HCT116 (cell line): ENCODE data around the gene TXNRD3. TPM values are rescaled to one million over a fixed set of nuclear protein-coding genes. Genes with fewer than 3 reads are reported as not detected.
"Not testable (repeated sequence)": the region's sequence is repeated elsewhere in the genome, so short reads cannot be mapped to it uniquely, and the experiment has no call there.

Experiments used
- ATAC-seq: fragments of 200-7000 bp; cut with Tn5 transposase; 2 replicates; pipeline ENCODE4 v1.9.1; 2020; ENCODE audit warnings: mild to moderate bottlenecking, moderate library complexity
- BruUV-seq: library from RNA; stranded (reverse); fragments of 400-500 nt; replicated peaks from 2 replicates; lab custom pipeline; 2021; lab: Mats Ljungman, UMichigan
- CTCF ChIA-PET: fragments of 300-600 bp; sonication (Branson Sonifier 250); formaldehyde crosslinking; loops from one replicate; lab custom pipeline; 2021; ENCODE audit warnings: antibody characterized with exemption; lab: Charles Lee
- POLR2A ChIA-PET: fragments of 300-600, 350-600 bp; sonication (Branson Sonifier 250); formaldehyde crosslinking; loops from one replicate; lab custom pipeline; 2021; ENCODE audit warnings: antibody characterized with exemption; lab: Charles Lee
- RAD21 ChIA-PET, 2 experiments: fragments of 300-600 bp; sonication (Branson Sonifier 250); formaldehyde crosslinking; loops; one replicate each; lab custom pipeline; 2023; ENCODE audit warnings: low total read pairs in 2 of 2; ENCODE audit not compliant: uncharacterized antibody in 2 of 2, unreplicated experiment in 2 of 2, low non-redundant PET in 1 of 2; lab: Charles Lee
- DNase-seq: peaks from one replicate; pipeline ENCODE4 v3.0.0-alpha.2; 2010; ENCODE audit warnings: low read depth, low spot score
- H2AFZ ChIP-seq: fragments of 200-600 bp; shearing (Covaris generic), sonication (generic); 2 replicates; pipeline ENCODE4 v1.6.1; 2017; ENCODE audit warnings: low read depth, mixed run types, mixed read lengths, antibody characterized with exemption, low read length; ENCODE audit not compliant: poor library complexity, severe bottlenecking
- H3K27ac ChIP-seq: 2 replicates; pipeline ENCODE4 v1.5.1; 2012; ENCODE audit warnings: low read depth, low read length
- H3K27me3 ChIP-seq: fragments of 200-600 bp; sonication (generic); 2 replicates; pipeline ENCODE4 v1.6.1; 2016; ENCODE audit warnings: mixed run types, low read length, mixed read lengths; ENCODE audit not compliant: insufficient read depth
- H3K36me3 ChIP-seq, 2 experiments: fragments of 200-500 bp in 1 of 2; fragments of 200-600 bp in 1 of 2; sonication (Bioruptor generic) in 1 of 2; sonication (generic) in 1 of 2; 2 replicates each; pipeline versions ENCODE4 v1.5.1 to v1.6.1; 2014 to 2016; ENCODE audit warnings: low read length in 2 of 2, inconsistent platforms in 1 of 2, mixed read lengths in 1 of 2, mixed run types in 1 of 2; ENCODE audit not compliant: insufficient read depth in 2 of 2, control insufficient read depth in 1 of 2
- H3K4me1 ChIP-seq, 2 experiments: fragments of 200-600 bp in 1 of 2; sonication (generic) in 1 of 2; 2 replicates each; pipeline versions ENCODE4 v1.5.1 to v1.6.1; 2012 to 2017; ENCODE audit warnings: low read length in 2 of 2, inconsistent platforms in 1 of 2, mild to moderate bottlenecking in 1 of 2, mixed read lengths in 1 of 2, mixed run types in 1 of 2, moderate library complexity in 1 of 2; ENCODE audit not compliant: insufficient read depth in 2 of 2, control insufficient read depth in 1 of 2
- H3K4me2 ChIP-seq: fragments of 200-600 bp; sonication (generic); 2 replicates; pipeline ENCODE4 v1.6.1; 2017; ENCODE audit warnings: mixed run types, low read length, mixed read lengths
- H3K4me3 ChIP-seq, 2 experiments: fragments of 200-600 bp in 1 of 2; sonication (generic) in 1 of 2; replicated peaks in 1 of 2; 2 replicates each; pipeline ENCODE4 v1.5.1; 2011 to 2016; ENCODE audit warnings: low read length in 2 of 2, control low read depth in 1 of 2, low read depth in 1 of 2, mild to moderate bottlenecking in 1 of 2, mixed read lengths in 1 of 2, mixed run types in 1 of 2
- H3K79me2 ChIP-seq: fragments of 200-600 bp; sonication (generic); 2 replicates; pipeline ENCODE4 v1.6.1; 2017; ENCODE audit warnings: mild to moderate bottlenecking, mixed run types, low read length, moderate library complexity, mixed read lengths; ENCODE audit not compliant: insufficient read depth
- H3K9ac ChIP-seq: fragments of 200-600 bp; sonication (generic); 2 replicates; pipeline ENCODE4 v1.6.1; 2016; ENCODE audit warnings: low read length, mixed read lengths
- H3K9me2 ChIP-seq: fragments of 200-600 bp; sonication (generic), shearing (Covaris generic); 2 replicates; pipeline ENCODE4 v1.6.1; 2017; ENCODE audit warnings: mixed run types, mild to moderate bottlenecking, moderate library complexity; ENCODE audit not compliant: insufficient read depth
- H3K9me3 ChIP-seq, 2 experiments: fragments of 200-500 bp in 1 of 2; fragments of 200-600 bp in 1 of 2; sonication (Bioruptor generic) in 1 of 2; sonication (generic) in 1 of 2; 2 replicates each; pipeline ENCODE4 v1.6.1; 2014 to 2017; ENCODE audit warnings: low read length in 2 of 2, mixed read lengths in 2 of 2, inconsistent platforms in 1 of 2, low read depth in 1 of 2, mild to moderate bottlenecking in 1 of 2, mixed run types in 1 of 2, moderate library complexity in 1 of 2; ENCODE audit not compliant: control insufficient read depth in 1 of 2, insufficient read depth in 1 of 2
- H4K20me1 ChIP-seq: fragments of 200-600 bp; sonication (generic), shearing (Covaris generic); 2 replicates; pipeline ENCODE4 v1.6.1; 2017; ENCODE audit warnings: mixed run types, mild to moderate bottlenecking, moderate library complexity; ENCODE audit not compliant: insufficient read depth
- ATF3 ChIP-seq: IDR thresholded peaks from 2 replicates; pipeline ENCODE4 v1.6.1; 2012
- CBX3 ChIP-seq: IDR thresholded peaks from 2 replicates; pipeline ENCODE4 v1.6.1; 2012; ENCODE audit warnings: low read depth
- EZH2phosphoT487 ChIP-seq: fragments of 200-600 bp; IDR thresholded peaks from 2 replicates; pipeline ENCODE4 v1.6.1; 2018; ENCODE audit warnings: antibody characterized with exemption, borderline replicate concordance
- FOSL1 ChIP-seq: IDR thresholded peaks from 2 replicates; pipeline ENCODE4 v1.6.1; 2012; ENCODE audit warnings: low read depth
- JUND ChIP-seq: IDR thresholded peaks from 2 replicates; pipeline ENCODE4 v1.6.1; 2012
- SP1 ChIP-seq: IDR thresholded peaks from 2 replicates; pipeline ENCODE4 v1.6.1; 2012; ENCODE audit warnings: low read depth
- intact Hi-C: fragments of 100-400 bp; cut with micrococcal nuclease; formaldehyde crosslinking; loops from 2 replicates; pipeline ENCODE4 v1.10.0; 2022
- total RNA-seq: library from RNA; stranded (reverse); gene quantifications from one replicate; pipeline ENCODE4 v1.2.1, GENCODE V29; 2021; ENCODE audit not compliant: unreplicated experiment

Gene TXNRD3
- total RNA-seq, 1 experiment from 2014 or later, result 19.3 TPM

DNA sequence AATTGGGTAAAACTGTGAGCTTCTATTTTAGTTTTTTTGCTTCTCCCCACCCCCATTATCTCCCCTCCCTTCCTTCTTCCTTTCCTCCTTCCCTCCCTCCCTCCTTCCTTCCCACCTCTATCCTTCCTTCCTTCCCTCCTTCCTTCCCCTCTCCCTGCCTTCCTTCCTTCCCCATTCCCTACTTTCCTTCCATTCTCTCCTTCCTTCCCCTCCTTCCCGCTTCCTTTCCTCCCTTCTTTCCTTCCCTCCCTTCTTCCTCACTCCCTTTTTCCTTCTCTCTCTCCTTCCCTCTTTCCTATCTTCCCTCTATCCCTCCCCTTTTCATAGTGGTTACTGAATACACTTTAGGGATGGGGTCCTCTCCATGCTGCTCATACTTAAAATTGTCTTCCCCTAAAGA, 55.8 kb downstream of the TXNRD3 start:
- BruUV-seq, result no TSS peak
- H3K27ac ChIP-seq, result no peak overlapping the region
- no peaks in the 10 kb centered on the region for H3K9me3 ChIP-seq
- H2AFZ ChIP-seq, result no peak overlapping the region
- intact Hi-C loops, result no loop called here
- H3K36me3 ChIP-seq, result no peaks in the 10 kb centered on the region
- RAD21 ChIA-PET, result no interaction called here
- no peaks in the 10 kb centered on the region for H3K27me3 ChIP-seq
- H3K9me2 ChIP-seq, result no peaks in the 10 kb centered on the region
- H4K20me1 ChIP-seq, result no peaks in the 10 kb centered on the region
- DNase-seq (no peak), ATAC-seq (no peak)
- POLR2A ChIA-PET, result no interaction called here
- CTCF ChIA-PET, result no interaction called here
- TF ChIP-seq ATF3, result no peak
- no peak for TF ChIP-seq JUND
- no peak for TF ChIP-seq FOSL1
- TF ChIP-seq SP1, result no peak
- no peak for TF ChIP-seq EZH2phosphoT487
- no peak for TF ChIP-seq CBX3
- no peaks in the 10 kb centered on the region for H3K4me1 ChIP-seq
- H3K4me3 ChIP-seq, result no peak overlapping the region
- H3K4me2 ChIP-seq, result no peak overlapping the region
- H3K9ac ChIP-seq, result no peak overlapping the region
- no peaks in the 10 kb centered on the region for H3K79me2 ChIP-seq

- H3K4me3 ChIP-seq, H3K9ac ChIP-seq, H3K36me3 ChIP-seq, H3K27ac ChIP-seq, RAD21 ChIA-PET, BruUV-seq, H3K9me2 ChIP-seq, H3K4me2 ChIP-seq, H3K27me3 ChIP-seq, H2AFZ ChIP-seq, DNase-seq, H3K9me3 ChIP-seq, CTCF ChIA-PET, H4K20me1 ChIP-seq, ATAC-seq, H3K79me2 ChIP-seq, POLR2A ChIA-PET, H3K4me1 ChIP-seq, intact Hi-C loops: not testable (repeated sequence)
Observed at GRCh38 chr3:126595479-126595878, 59.4 kb downstream of the TXNRD3 start.

- H3K27ac ChIP-seq, BruUV-seq, H3K36me3 ChIP-seq, H4K20me1 ChIP-seq, RAD21 ChIA-PET, DNase-seq, H3K4me1 ChIP-seq, ATAC-seq, intact Hi-C loops, H3K9ac ChIP-seq, POLR2A ChIA-PET, H3K9me2 ChIP-seq, H3K9me3 ChIP-seq, H2AFZ ChIP-seq, CTCF ChIA-PET, H3K4me3 ChIP-seq, H3K4me2 ChIP-seq, H3K27me3 ChIP-seq, H3K79me2 ChIP-seq: not testable (repeated sequence)
Observed at GRCh38 chr3:126591515-126591914, 63.4 kb downstream of the TXNRD3 start.
